ENCODE measurements around the gene SPP2.

SPP2 gene

GRCh38 chr2:234044157-234044556, 6.3 kb upstream of the SPP2 start:
- H3K4me1 ChIP-seq (ENCODE audit: control insufficient read depth, insufficient read depth, low read length): no peaks in the 10 kb centered on the region
- no peaks in the 10 kb centered on the region for H3K36me3 ChIP-seq (ENCODE audit: control insufficient read depth, insufficient read depth, low read length, severe bottlenecking)
- H3K27me3 ChIP-seq (replicated peaks; ENCODE audit: control insufficient read depth, insufficient read depth, low read length): no peaks in the 10 kb centered on the region
- no peaks in the 10 kb centered on the region for H3K9me3 ChIP-seq (ENCODE audit: control insufficient read depth, low read length)
- peak; percentile 51 for DNase-seq (ENCODE audit: low read depth)
- no peak overlapping the region for H3K9ac ChIP-seq (ENCODE audit: low read length)
- H3K4me3 ChIP-seq (ENCODE audit: low read length): no peak overlapping the region

- no peaks in the 10 kb centered on the region for H3K36me3 ChIP-seq (ENCODE audit: control insufficient read depth, insufficient read depth, low read length, severe bottlenecking)
- H3K9ac ChIP-seq (ENCODE audit: low read length): no peak overlapping the region
- no peaks in the 10 kb centered on the region for H3K4me1 ChIP-seq (ENCODE audit: control insufficient read depth, insufficient read depth, low read length)
- no peak overlapping the region for H3K4me3 ChIP-seq (ENCODE audit: low read length)
- no peaks in the 10 kb centered on the region for H3K27me3 ChIP-seq (replicated peaks; ENCODE audit: control insufficient read depth, insufficient read depth, low read length)
- no peak for DNase-seq (ENCODE audit: low read depth)
- H3K9me3 ChIP-seq (ENCODE audit: control insufficient read depth, low read length): no peaks in the 10 kb centered on the region
Measured at GRCh38 chr2:234046521-234046920, 4.0 kb upstream of the SPP2 start.

DNA sequence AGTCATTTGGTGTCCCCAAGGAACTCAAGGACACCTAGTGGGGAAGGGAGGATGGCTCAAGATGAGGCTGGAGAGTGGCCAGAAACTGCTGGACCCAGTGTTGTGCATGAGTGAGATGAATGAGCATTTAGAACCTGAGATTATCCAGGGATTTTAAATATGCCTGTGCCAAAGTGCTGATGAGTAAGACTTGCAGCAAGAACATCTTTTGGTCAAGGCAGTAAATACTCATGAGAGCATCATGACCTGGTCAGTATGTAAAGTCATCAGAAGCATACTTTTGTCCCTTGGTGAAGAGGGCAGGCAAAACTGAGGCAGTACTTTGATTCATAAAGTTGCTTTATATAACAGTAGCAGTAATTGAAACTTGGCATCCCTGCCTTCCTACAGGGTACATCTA, 3.1 kb upstream of the SPP2 start:
- no peaks in the 10 kb centered on the region for H3K36me3 ChIP-seq (ENCODE audit: control insufficient read depth, insufficient read depth, low read length, severe bottlenecking)
- no peak for DNase-seq (ENCODE audit: low read depth)
- H3K4me1 ChIP-seq (ENCODE audit: control insufficient read depth, insufficient read depth, low read length): no peaks in the 10 kb centered on the region
- H3K9ac ChIP-seq (ENCODE audit: low read length): no peak overlapping the region
- no peak overlapping the region for H3K4me3 ChIP-seq (ENCODE audit: low read length)
- no peaks in the 10 kb centered on the region for H3K27me3 ChIP-seq (replicated peaks; ENCODE audit: control insufficient read depth, insufficient read depth, low read length)
- no peaks in the 10 kb centered on the region for H3K9me3 ChIP-seq (ENCODE audit: control insufficient read depth, low read length)

- no peak for DNase-seq (ENCODE audit: low read depth)
Measured at GRCh38 chr2:234048049-234048448, 2.5 kb upstream of the SPP2 start.

GRCh38 chr2:234051374-234052070, 1.0 kb downstream of the SPP2 start:
- H3K36me3 ChIP-seq (ENCODE audit: control insufficient read depth, insufficient read depth, low read length, severe bottlenecking): no peaks in the 10 kb centered on the region
- no peak overlapping the region for H3K9ac ChIP-seq (ENCODE audit: low read length)
- no peak overlapping the region for H3K4me3 ChIP-seq (ENCODE audit: low read length)
- no peak for DNase-seq (ENCODE audit: low read depth)
- no peaks in the 10 kb centered on the region for H3K4me1 ChIP-seq (ENCODE audit: control insufficient read depth, insufficient read depth, low read length)
- H3K9me3 ChIP-seq (ENCODE audit: control insufficient read depth, low read length): no peaks in the 10 kb centered on the region
- no peaks in the 10 kb centered on the region for H3K27me3 ChIP-seq (replicated peaks; ENCODE audit: control insufficient read depth, insufficient read depth, low read length)

More at GRCh38 chr2:234048049-234048448, 2.5 kb upstream of the SPP2 start:
- Histone ChIP-seq H3K9ac (ENCODE audit: low read length) (no peak overlapping the region), H3K4me3 (ENCODE audit: low read length) (no peak overlapping the region), H3K4me1 (ENCODE audit: control insufficient read depth, insufficient read depth, low read length) (no peaks in the 10 kb centered on the region), H3K9me3 (ENCODE audit: control insufficient read depth, low read length) (no peaks in the 10 kb centered on the region), H3K36me3 (ENCODE audit: control insufficient read depth, insufficient read depth, low read length, severe bottlenecking) (no peaks in the 10 kb centered on the region), H3K27me3 (replicated peaks; ENCODE audit: control insufficient read depth, insufficient read depth, low read length) (no peaks in the 10 kb centered on the region)

GRCh38 chr2:234058881-234059280, 8.4 kb downstream of the SPP2 start:
- Histone ChIP-seq H3K4me3 (ENCODE audit: low read length) (no peak overlapping the region), H3K9me3 (ENCODE audit: control insufficient read depth, low read length) (no peaks in the 10 kb centered on the region), H3K9ac (ENCODE audit: low read length) (no peak overlapping the region), H3K4me1 (ENCODE audit: control insufficient read depth, insufficient read depth, low read length) (no peaks in the 10 kb centered on the region), H3K27me3 (replicated peaks; ENCODE audit: control insufficient read depth, insufficient read depth, low read length) (peaks cover 2% of the 10 kb centered on the region), H3K36me3 (ENCODE audit: control insufficient read depth, insufficient read depth, low read length, severe bottlenecking) (no peaks in the 10 kb centered on the region)
- no peak for DNase-seq (ENCODE audit: low read depth)

DNA sequence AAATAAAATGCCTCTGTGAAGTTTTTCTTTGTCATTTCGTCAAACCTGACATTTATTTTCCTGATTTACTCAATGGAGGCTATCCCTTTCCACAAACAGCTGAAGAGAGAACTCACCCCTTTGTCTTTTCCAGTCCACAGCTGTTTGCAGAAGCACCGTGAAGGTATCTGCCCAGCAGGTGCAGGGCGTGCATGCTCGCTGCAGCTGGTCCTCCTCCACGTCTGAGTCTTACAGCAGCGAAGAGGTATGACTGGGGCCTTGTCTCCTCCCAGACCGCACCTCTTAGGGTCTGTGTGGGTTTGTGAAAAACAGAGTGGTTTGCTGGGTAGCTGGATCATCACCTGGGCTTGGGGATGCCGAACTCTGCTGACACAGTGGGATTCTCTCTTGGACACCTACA, 9.7 kb downstream of the SPP2 start:
- Histone ChIP-seq H3K4me3 (ENCODE audit: low read length) (no peak overlapping the region), H3K9me3 (ENCODE audit: control insufficient read depth, low read length) (no peaks in the 10 kb centered on the region), H3K27me3 (replicated peaks; ENCODE audit: control insufficient read depth, insufficient read depth, low read length) (peaks cover 2% of the 10 kb centered on the region), H3K9ac (ENCODE audit: low read length) (no peak overlapping the region), H3K4me1 (ENCODE audit: control insufficient read depth, insufficient read depth, low read length) (no peaks in the 10 kb centered on the region), H3K36me3 (ENCODE audit: control insufficient read depth, insufficient read depth, low read length, severe bottlenecking) (no peaks in the 10 kb centered on the region)
- DNase-seq (ENCODE audit: low read depth): no peak

DNA sequence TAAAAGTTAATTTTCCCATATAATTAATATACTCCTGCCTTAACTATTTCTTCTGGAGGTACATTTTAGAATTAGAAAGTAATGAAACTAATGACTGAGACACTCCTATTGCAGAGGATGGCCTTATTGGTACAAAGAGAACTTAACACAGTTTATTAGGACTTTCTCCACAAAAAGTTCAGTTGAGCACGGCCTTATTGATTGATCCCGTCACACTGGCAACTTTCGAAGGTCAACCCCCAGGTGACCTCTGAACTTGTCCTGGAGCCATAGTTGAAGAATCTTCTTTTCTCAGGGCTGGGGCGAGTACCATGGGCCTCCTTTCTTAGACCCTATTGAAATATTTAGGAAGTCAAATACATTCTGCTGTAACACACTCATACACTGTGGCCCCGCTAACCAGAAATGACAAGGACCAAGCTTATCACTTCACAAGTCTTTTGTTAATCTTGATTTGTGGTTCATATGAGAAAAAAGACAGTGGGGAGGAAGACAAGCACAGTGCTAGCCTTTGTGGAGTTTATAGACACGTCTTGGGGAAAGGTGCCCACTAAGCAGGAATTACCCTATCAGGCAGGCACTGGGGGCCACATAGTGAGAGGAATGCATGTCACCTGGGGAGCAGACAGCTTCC, 11.2 kb downstream of the SPP2 start:
- Histone ChIP-seq H3K4me3 (ENCODE audit: low read length) (no peak overlapping the region), H3K4me1 (ENCODE audit: control insufficient read depth, insufficient read depth, low read length) (peaks cover 3% of the 10 kb centered on the region), H3K9ac (ENCODE audit: low read length) (no peak overlapping the region), H3K27me3 (replicated peaks; ENCODE audit: control insufficient read depth, insufficient read depth, low read length) (peaks cover 2% of the 10 kb centered on the region), H3K9me3 (ENCODE audit: control insufficient read depth, low read length) (no peaks in the 10 kb centered on the region), H3K36me3 (ENCODE audit: control insufficient read depth, insufficient read depth, low read length, severe bottlenecking) (no peaks in the 10 kb centered on the region)
- DNase-seq (ENCODE audit: low read depth): no peak

DNA sequence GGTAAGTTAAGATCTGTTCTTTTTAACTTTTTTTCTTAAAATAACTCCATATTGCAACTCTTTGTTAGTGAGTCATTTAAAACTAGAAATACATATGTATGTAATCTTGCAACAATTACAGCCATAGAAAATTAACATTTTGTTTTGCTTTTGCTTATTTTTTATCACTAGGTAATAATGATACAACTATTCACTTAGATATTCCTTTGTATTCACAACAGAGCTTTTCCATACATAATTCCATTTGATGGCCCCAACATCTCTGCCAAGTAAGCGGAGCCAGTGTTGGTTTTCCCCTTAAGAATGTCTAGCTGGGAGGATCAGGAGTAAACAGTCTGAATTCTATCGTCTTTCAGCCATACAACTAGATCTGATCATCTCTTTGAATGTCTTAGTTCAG, 16.1 kb downstream of the SPP2 start:
- Histone ChIP-seq H3K9ac (ENCODE audit: low read length) (no peak overlapping the region), H3K4me3 (ENCODE audit: low read length) (no peak overlapping the region), H3K36me3 (ENCODE audit: control insufficient read depth, insufficient read depth, low read length, severe bottlenecking) (no peaks in the 10 kb centered on the region), H3K9me3 (ENCODE audit: control insufficient read depth, low read length) (peaks cover 8% of the 10 kb centered on the region), H3K27me3 (replicated peaks; ENCODE audit: control insufficient read depth, insufficient read depth, low read length) (no peaks in the 10 kb centered on the region), H3K4me1 (ENCODE audit: control insufficient read depth, insufficient read depth, low read length) (peaks cover 3% of the 10 kb centered on the region)
- DNase-seq (ENCODE audit: low read depth): no peak

DNA sequence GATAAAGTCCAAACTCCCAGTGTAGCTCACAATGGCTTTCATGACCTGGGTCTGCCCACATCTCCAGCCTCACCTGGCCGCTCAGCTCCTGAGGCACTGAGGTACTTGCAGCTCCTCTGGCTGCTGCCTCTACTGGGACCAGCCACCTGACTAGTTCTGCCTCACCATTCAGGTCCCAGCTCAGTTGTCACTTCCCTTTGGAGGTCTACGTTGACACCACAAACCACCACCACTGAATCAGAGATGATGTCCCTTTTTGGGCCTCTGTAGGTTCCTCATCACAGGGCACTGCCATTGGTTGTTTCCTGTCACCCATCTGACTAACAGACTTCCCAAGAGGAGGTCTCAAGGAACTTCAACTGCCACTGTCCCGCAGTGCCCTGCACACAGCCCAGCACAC, 21.2 kb downstream of the SPP2 start:
- Histone ChIP-seq H3K4me1 (ENCODE audit: control insufficient read depth, insufficient read depth, low read length) (peaks cover 2% of the 10 kb centered on the region), H3K9me3 (ENCODE audit: control insufficient read depth, low read length) (peaks cover 8% of the 10 kb centered on the region), H3K4me3 (ENCODE audit: low read length) (no peak overlapping the region), H3K27me3 (replicated peaks; ENCODE audit: control insufficient read depth, insufficient read depth, low read length) (peaks cover 10% of the 10 kb centered on the region), H3K36me3 (ENCODE audit: control insufficient read depth, insufficient read depth, low read length, severe bottlenecking) (no peaks in the 10 kb centered on the region), H3K9ac (ENCODE audit: low read length) (no peak overlapping the region)
- no peak for DNase-seq (ENCODE audit: low read depth)

- H3K4me3 ChIP-seq (ENCODE audit: low read length): no peak overlapping the region
- H3K4me1 ChIP-seq (ENCODE audit: control insufficient read depth, insufficient read depth, low read length): no peaks in the 10 kb centered on the region
- H3K36me3 ChIP-seq (ENCODE audit: control insufficient read depth, insufficient read depth, low read length, severe bottlenecking): no peaks in the 10 kb centered on the region
- peaks cover 12% of the 10 kb centered on the region for H3K27me3 ChIP-seq (replicated peaks; ENCODE audit: control insufficient read depth, insufficient read depth, low read length)
- peaks cover 8% of the 10 kb centered on the region for H3K9me3 ChIP-seq (ENCODE audit: control insufficient read depth, low read length)
- no peak overlapping the region for H3K9ac ChIP-seq (ENCODE audit: low read length)
- no peak for DNase-seq (ENCODE audit: low read depth)
Measured at GRCh38 chr2:234072454-234072853, 22.0 kb downstream of the SPP2 start.

Measured in adipocyte (in vitro differentiated cells).